Measurements from ENCODE around the gene GTPBP4. TPM values are rescaled to one million over a fixed set of nuclear protein-coding genes. Genes with fewer than 3 reads are reported as not detected.
A peak's percentile ranks its signal among the peaks of the same experiment; 100 is the strongest.

The GTPBP4 gene
- total and polyA plus RNA-seq, 2 of the 13 experiments (the other 11 are each of a cell fraction or from before 2014, with no cell fraction given), result 24.1 to 85.5 TPM

- no peaks in the 10 kb centered on the region; the same call in 1 of the 2 replicates for H4K20me1 ChIP-seq (ENCODE audit: insufficient read depth, low read length)
- CTCF ChIA-PET (ENCODE audit: low intra/inter-chr PET ratio, low total read pairs), result no interaction called here
- POLR2A ChIA-PET, result no interaction called here
- ATAC-seq (no peak; the same call in 2 of the 3 replicates), DNase-seq (ENCODE audit: low spot score) (no peak), FAIRE-seq (no peak)
- H3K9ac ChIP-seq (ENCODE audit: insufficient read depth, low read depth, low read length), result no peak overlapping the region
- BruUV-seq (replicated peaks), result no TSS peak
- no peak overlapping the region for H2AFZ ChIP-seq (ENCODE audit: low read length)
- peaks cover 42 to 88% of the 10 kb centered on the region in 2 experiments for H3K36me3 ChIP-seq (replicated peaks in 1 of 2; ENCODE audit: control insufficient read depth in 1 of 2, insufficient read depth in 2 of 2, low read length in 2 of 2)
- no peaks in the 10 kb centered on the region for H3K4me1 ChIP-seq (ENCODE audit: insufficient read depth, low read length)
- TF ChIP-seq AGO2 (optimal IDR thresholded peaks at IDR 0.05; ENCODE audit: low read depth, low read length) (peak; percentile 47), TAF1 (CRISPR knock-in tag; IDR thresholded peaks at IDR 0.05) (no peak)
- H3K4me2 ChIP-seq (ENCODE audit: low read depth, low read length), result no peak overlapping the region
- no peak overlapping the region for H3K4me3 ChIP-seq (replicated peaks in 1 of 3; ENCODE audit: insufficient read depth in 1 of 3, low read depth in 2 of 3, low read length in 3 of 3)
- intact Hi-C loops (cut with micrococcal nuclease; ENCODE audit: unreplicated experiment), result no loop called here
- H3K27me3 ChIP-seq (ENCODE audit: control insufficient read depth in 1 of 2, insufficient read depth in 2 of 2, low read length in 2 of 2), result no peaks in the 10 kb centered on the region
- no peaks in the 10 kb centered on the region for H3K79me2 ChIP-seq (ENCODE audit: insufficient read depth, low read length)
- H3K27ac ChIP-seq (ENCODE audit: extremely low read length, insufficient read depth, low read length), result no peak overlapping the region
- 99% methylated on average over 16 of the region's 16 CpGs for WGBS (ENCODE audit: low lambda C conversion rate)
- H3K9me3 ChIP-seq (ENCODE audit: low read length), result no peaks in the 10 kb centered on the region
- in situ Hi-C loops (cut with HindIII; ENCODE audit: extremely low pct_ligation_motif_present, low pct_unique_long_range_greater_than_20kb), result no loop called here
Observed at GRCh38 chr10:1011696-1012095, 23.5 kb downstream of the GTPBP4 start.

DNA sequence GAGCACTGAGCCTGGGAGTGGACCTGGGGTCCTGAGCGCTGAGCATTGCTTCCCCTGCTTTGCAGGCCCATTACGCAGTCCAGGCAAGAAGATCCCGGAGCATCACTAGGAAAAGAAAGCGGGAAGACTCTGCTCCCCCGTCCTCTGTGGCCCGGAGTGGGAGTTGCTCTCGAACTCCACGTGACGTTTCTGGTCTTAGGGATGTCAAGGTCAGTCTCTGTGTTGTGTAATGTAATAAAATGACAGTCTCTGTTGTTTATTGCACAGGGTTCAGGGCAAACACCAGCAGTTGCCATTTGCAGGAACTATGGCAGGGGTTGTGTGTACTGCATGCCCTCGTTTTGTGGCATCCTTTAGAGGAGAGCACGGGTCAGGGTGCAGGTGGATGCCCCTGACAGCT, 27.5 kb downstream of the GTPBP4 start:
- Histone ChIP-seq H3K79me2 (ENCODE audit: insufficient read depth, low read length) (no peaks in the 10 kb centered on the region), H3K36me3 (replicated peaks in 1 of 2; ENCODE audit: control insufficient read depth in 1 of 2, insufficient read depth in 2 of 2, low read length in 2 of 2) (peaks cover 37 to 70% of the 10 kb centered on the region in 2 experiments), H3K4me3 (replicated peaks in 1 of 3; ENCODE audit: insufficient read depth in 1 of 3, low read depth in 2 of 3, low read length in 3 of 3) (no peak overlapping the region), H3K4me1 (ENCODE audit: insufficient read depth, low read length) (no peaks in the 10 kb centered on the region), H3K9me3 (ENCODE audit: low read length) (no peaks in the 10 kb centered on the region), H3K27me3 (ENCODE audit: control insufficient read depth in 1 of 2, insufficient read depth in 2 of 2, low read length in 2 of 2) (no peaks in the 10 kb centered on the region), H3K4me2 (ENCODE audit: low read depth, low read length) (no peak overlapping the region), H3K27ac (ENCODE audit: extremely low read length, insufficient read depth, low read length) (no peak overlapping the region), H3K9ac (ENCODE audit: insufficient read depth, low read depth, low read length) (no peak overlapping the region), H4K20me1 (ENCODE audit: insufficient read depth, low read length) (no peaks in the 10 kb centered on the region; the same call in 1 of the 2 replicates), H2AFZ (ENCODE audit: low read length) (no peak overlapping the region)
- CTCF ChIA-PET (ENCODE audit: low intra/inter-chr PET ratio, low total read pairs), result no interaction called here
- POLR2A ChIA-PET, result no interaction called here
- intact Hi-C loops (cut with micrococcal nuclease; ENCODE audit: unreplicated experiment), result no loop called here
- in situ Hi-C loops (cut with HindIII; ENCODE audit: extremely low pct_ligation_motif_present, low pct_unique_long_range_greater_than_20kb), result no loop called here
- BruUV-seq (replicated peaks), result no TSS peak
- ATAC-seq, result peak; percentile 50
- WGBS (ENCODE audit: low lambda C conversion rate), result 87% methylated on average over 8 of the region's 11 CpGs
- no peak for FAIRE-seq
- DNase-seq (ENCODE audit: low spot score), result peak; percentile 18
- TF ChIP-seq, protein P1, sequence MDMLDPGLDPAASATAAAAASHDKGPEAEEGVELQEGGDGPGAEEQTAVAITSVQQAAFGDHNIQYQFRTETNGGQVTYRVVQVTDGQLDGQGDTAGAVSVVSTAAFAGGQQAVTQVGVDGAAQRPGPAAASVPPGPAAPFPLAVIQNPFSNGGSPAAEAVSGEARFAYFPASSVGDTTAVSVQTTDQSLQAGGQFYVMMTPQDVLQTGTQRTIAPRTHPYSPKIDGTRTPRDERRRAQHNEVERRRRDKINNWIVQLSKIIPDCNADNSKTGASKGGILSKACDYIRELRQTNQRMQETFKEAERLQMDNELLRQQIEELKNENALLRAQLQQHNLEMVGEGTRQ (IDR thresholded peaks at IDR 0.05; ENCODE audit: low read depth, low read length), result 0 out of 2 replicates have a peak, but pooled peaks have one; percentile 8
- TF ChIP-seq, protein P1 (CRISPR knock-in tag; IDR thresholded peaks at IDR 0.05; ENCODE audit: borderline replicate concordance), result no peak
- TF ChIP-seq SETDB1 (CRISPR knock-in tag; IDR thresholded peaks at IDR 0.05; ENCODE audit: borderline replicate concordance), result no peak
- peak; percentile 24 for TF ChIP-seq RBM22 (optimal IDR thresholded peaks at IDR 0.05; ENCODE audit: low read length)
- peak; percentile 56 for TF ChIP-seq RARA (CRISPR knock-in tag; IDR thresholded peaks at IDR 0.05)
- no peak for TF ChIP-seq ZNF724P (CRISPR knock-in tag; IDR thresholded peaks at IDR 0.05; ENCODE audit: borderline replicate concordance)
- TF ChIP-seq TGIF2 (CRISPR knock-in tag; IDR thresholded peaks at IDR 0.05), result no peak
- no peak for TF ChIP-seq MXD4 (CRISPR knock-in tag; IDR thresholded peaks at IDR 0.05)
- TF ChIP-seq BRD4 (CRISPR knock-in tag; IDR thresholded peaks at IDR 0.05), result no peak
- TF ChIP-seq HOMEZ (CRISPR knock-in tag; IDR thresholded peaks at IDR 0.05; ENCODE audit: low read depth), result peak; percentile 44; the same call in 1 of the 2 replicates
- TF ChIP-seq SAP130 (CRISPR knock-in tag; IDR thresholded peaks at IDR 0.05; ENCODE audit: low read depth), result peak; percentile 24; the same call in 1 of the 2 replicates
- no peak for TF ChIP-seq MAF1 (CRISPR knock-in tag; IDR thresholded peaks at IDR 0.05; ENCODE audit: borderline replicate concordance)

Data from HepG2 (cell line).